H1 (cell line): Measurements from ENCODE around the gene CLCN3. TPM values are rescaled to one million over a fixed set of nuclear protein-coding genes. Genes with fewer than 3 reads are reported as not detected.

Source experiments
- CTCF ChIA-PET: fragments of 300-600 bp; sonication (Branson Sonifier 250); formaldehyde crosslinking; loops from one replicate; lab custom pipeline; 2021; ENCODE audit not compliant: partially characterized antibody; lab: Charles Lee
- POLR2A ChIA-PET: fragments of 300-600 bp; sonication (Branson Sonifier 250); formaldehyde crosslinking; loops from one replicate; lab custom pipeline; 2021; ENCODE audit warnings: inconsistent platforms; ENCODE audit not compliant: partially characterized antibody; lab: Charles Lee
- DNase-seq, 2 experiments: peaks; one replicate each; pipeline versions ENCODE4 v3.0.0 to v3.0.0-alpha.2; 2010 to 2022; ENCODE audit warnings: low spot score in 2 of 2, low read depth in 1 of 2, mixed read lengths in 1 of 2
- FAIRE-seq: peaks from 2 replicates; lab custom pipeline; 2011; peaks lifted over from hg19 to GRCh38; lab: Jason Lieb, UNC
- H2AFZ ChIP-seq: 2 replicates; pipeline ENCODE4 v1.8.1; 2012; ENCODE audit warnings: low read length, inconsistent platforms
- H2AK5ac ChIP-seq: 2 replicates; pipeline ENCODE4 v1.6.1; 2013; ENCODE audit warnings: low read depth, low read length
- H2BK120ac ChIP-seq: replicated peaks from 2 replicates; pipeline ENCODE3; 2013; ENCODE audit warnings: low read depth, low read length, inconsistent platforms
- H2BK12ac ChIP-seq: 2 replicates; pipeline ENCODE4 v1.6.1; 2013; ENCODE audit warnings: low read depth, low read length
- H2BK15ac ChIP-seq: 2 replicates; pipeline ENCODE4 v1.6.1; 2013; ENCODE audit warnings: low read length
- H2BK20ac ChIP-seq: 2 replicates; pipeline ENCODE4 v1.6.1; 2013; ENCODE audit warnings: low read length
- H2BK5ac ChIP-seq: 2 replicates; pipeline ENCODE4 v1.6.1; 2013; ENCODE audit warnings: low read depth, low read length
- H3K14ac ChIP-seq: 2 replicates; pipeline ENCODE4 v1.6.1; 2013; ENCODE audit warnings: inconsistent platforms; ENCODE audit not compliant: insufficient read length
- H3K18ac ChIP-seq: 2 replicates; pipeline ENCODE4 v1.6.1; 2013; ENCODE audit warnings: low read length; ENCODE audit errors: extremely low read depth
- H3K23ac ChIP-seq: 2 replicates; pipeline ENCODE4 v1.6.1; 2013; ENCODE audit warnings: inconsistent platforms; ENCODE audit not compliant: insufficient read length
- H3K23me2 ChIP-seq: 2 replicates; pipeline ENCODE4 v1.6.1; 2013; ENCODE audit warnings: low read depth, low read length
- H3K27ac ChIP-seq: 2 replicates; pipeline ENCODE4 v1.6.1; 2011; ENCODE audit warnings: low read depth, low read length, inconsistent platforms
- H3K27me3 ChIP-seq, 4 experiments: replicated peaks in 1 of 4; 1 replicate in 1 of 4; 2 replicates in 3 of 4; pipeline versions ENCODE4 v1.6.1 to v1.8.1; 2011 to 2013; ENCODE audit warnings: low read length in 3 of 4, mild to moderate bottlenecking in 3 of 4, inconsistent platforms in 2 of 4, mixed read lengths in 2 of 4, moderate library complexity in 1 of 4; ENCODE audit not compliant: control insufficient read depth in 3 of 4, insufficient read depth in 3 of 4; ENCODE audit errors: extremely low read depth in 1 of 4
- H3K36me3 ChIP-seq, 4 experiments: 2 replicates each; pipeline versions ENCODE4 v1.6.1 to v1.8.1; 2011 to 2013; ENCODE audit warnings: mild to moderate bottlenecking in 4 of 4, low read length in 3 of 4, moderate library complexity in 2 of 4, control low read depth in 1 of 4, inconsistent platforms in 1 of 4; ENCODE audit not compliant: insufficient read depth in 4 of 4, control insufficient read depth in 2 of 4
- H3K4ac ChIP-seq: replicated peaks from 2 replicates; pipeline ENCODE3; 2013; ENCODE audit warnings: low read length, low read depth, mixed read lengths, inconsistent platforms; ENCODE audit not compliant: insufficient read length
- H3K4me1 ChIP-seq, 4 experiments: replicated peaks in 1 of 4; 1 replicate in 1 of 4; 2 replicates in 3 of 4; pipeline versions ENCODE4 v1.6.1 to v1.8.1; 2011 to 2013; ENCODE audit warnings: low read length in 3 of 4, inconsistent platforms in 2 of 4, mixed read lengths in 1 of 4; ENCODE audit not compliant: insufficient read depth in 4 of 4, control insufficient read depth in 3 of 4
- H3K4me2 ChIP-seq, 2 experiments: 2 replicates each; pipeline versions ENCODE4 v1.6.1 to v1.8.1; 2011 to 2013; ENCODE audit warnings: low read depth in 2 of 2, low read length in 2 of 2, control low read depth in 1 of 2, inconsistent platforms in 1 of 2, mild to moderate bottlenecking in 1 of 2; ENCODE audit not compliant: insufficient read depth in 1 of 2
- H3K4me3 ChIP-seq, 4 experiments: fragments of 200-600, 300-600 bp in 1 of 4; sonication (generic), shearing (Covaris generic), sonication (Bioruptor Twin) in 1 of 4; 2 replicates each; pipeline versions ENCODE4 v1.5.1 to v1.8.1; 2011 to 2016; ENCODE audit warnings: low read length in 4 of 4, low read depth in 3 of 4, control low read depth in 2 of 4, inconsistent platforms in 2 of 4, mild to moderate bottlenecking in 2 of 4, mixed read lengths in 1 of 4, moderate library complexity in 1 of 4; ENCODE audit not compliant: insufficient read depth in 2 of 4; ENCODE audit errors: extremely low read depth in 1 of 4
- H3K56ac ChIP-seq: replicated peaks from 2 replicates; pipeline ENCODE3; 2013; ENCODE audit warnings: low read depth, mild to moderate bottlenecking, mixed read lengths, low read length, inconsistent platforms; ENCODE audit not compliant: insufficient read length
- H3K79me1 ChIP-seq: 2 replicates; pipeline ENCODE4 v1.6.1; 2013; ENCODE audit warnings: low read depth, low read length, control low read depth
- H3K79me2 ChIP-seq, 2 experiments: 2 replicates each; pipeline versions ENCODE4 v1.6.1 to v1.8.1; 2012 to 2013; ENCODE audit warnings: low read length in 2 of 2, mild to moderate bottlenecking in 2 of 2, inconsistent platforms in 1 of 2; ENCODE audit not compliant: insufficient read depth in 2 of 2, control insufficient read depth in 1 of 2
- H3K9ac ChIP-seq, 4 experiments: replicated peaks in 1 of 4; 1 replicate in 1 of 4; 2 replicates in 3 of 4; pipeline versions ENCODE4 v1.6.1 to v1.8.1; 2011 to 2013; ENCODE audit warnings: low read depth in 3 of 4, low read length in 3 of 4, control low read depth in 2 of 4, mild to moderate bottlenecking in 2 of 4, moderate library complexity in 2 of 4, inconsistent platforms in 1 of 4; ENCODE audit errors: extremely low read depth in 1 of 4
- H3K9me3 ChIP-seq, 2 experiments: 2 replicates each; pipeline versions ENCODE4 v1.6.1 to v1.8.1; 2012 to 2013; ENCODE audit warnings: mild to moderate bottlenecking in 2 of 2, moderate library complexity in 2 of 2, control low read depth in 1 of 2, inconsistent platforms in 1 of 2, low read depth in 1 of 2, low read length in 1 of 2, mixed read lengths in 1 of 2; ENCODE audit not compliant: insufficient read depth in 2 of 2
- H4K20me1 ChIP-seq, 2 experiments: replicated peaks in 1 of 2; 2 replicates each; pipeline versions ENCODE3 to v1.8.1; 2011 to 2013; ENCODE audit warnings: inconsistent platforms in 2 of 2, low read length in 2 of 2, mild to moderate bottlenecking in 1 of 2; ENCODE audit not compliant: insufficient read depth in 2 of 2, control insufficient read depth in 1 of 2
- H4K5ac ChIP-seq: 2 replicates; pipeline ENCODE4 v1.6.1; 2013; ENCODE audit warnings: low read length, low read depth, mixed read lengths, inconsistent platforms; ENCODE audit not compliant: insufficient read length
- H4K8ac ChIP-seq: 2 replicates; pipeline ENCODE4 v1.8.0; 2013; ENCODE audit warnings: mild to moderate bottlenecking, moderate library complexity, low read length, inconsistent platforms; ENCODE audit not compliant: insufficient read depth; ENCODE audit errors: extremely low read depth
- H4K91ac ChIP-seq: replicated peaks from 2 replicates; pipeline ENCODE3; 2013; ENCODE audit warnings: low read length, mixed read lengths, inconsistent platforms; ENCODE audit not compliant: insufficient read length
- CEBPB ChIP-seq: IDR thresholded peaks from 2 replicates; pipeline ENCODE4 v1.6.1; 2012; ENCODE audit warnings: low read depth, low read length
- whole genome bisulfite sequencing, 2 experiments: shearing (Covaris generic) in 1 of 2; methylation state at CpG; one replicate each; pipeline versions ENCODE4 v1.1.6 to v1.1.7; 2013 to 2015; ENCODE audit warnings: low lambda C conversion rate in 2 of 2, mixed read lengths in 2 of 2, inconsistent platforms in 1 of 2, low coverage in 1 of 2, missing lambda C conversion rate in 1 of 2; ENCODE audit not compliant: insufficient replicate concordance in 2 of 2, insufficient coverage in 1 of 2, insufficient read length in 1 of 2; ENCODE audit errors: extremely low coverage in 1 of 2, missing lambda C conversion rate in 1 of 2; 5-methylcytosine and 5-hydroxymethylcytosine counted together
- polyA plus RNA-seq, 7 experiments: library from polyadenylated mRNA; depleted of rRNA in 3 of 7; stranded (reverse) in 5 of 7; unstranded in 2 of 7; fragments of >200 nt in 5 of 7; fragments of 200-250 nt in 2 of 7; gene quantifications; 1 replicate in 5 of 7; 2 replicates in 1 of 7; 4 replicates in 1 of 7; pipeline versions ENCODE4 v1.2.1 to v1.2.3, GENCODE V29; 2011 to 2013; ENCODE audit warnings: missing spikeins in 2 of 7, mixed read lengths in 2 of 7
- total RNA-seq: library from RNA; stranded (reverse); fragmentation: NEBNext Ultra II Directional; extraction: Animal tissue kit (Norgen Biotek cat#: 25700); gene quantifications from 2 replicates; pipeline ENCODE4 v1.2.1, GENCODE V29; 2021

CLCN3 gene
- total and polyA plus RNA-seq, 2 of the 8 experiments (the other 6 are each of a cell fraction or from before 2014, with no cell fraction given) = 8.8 to 32.8 TPM

DNA sequence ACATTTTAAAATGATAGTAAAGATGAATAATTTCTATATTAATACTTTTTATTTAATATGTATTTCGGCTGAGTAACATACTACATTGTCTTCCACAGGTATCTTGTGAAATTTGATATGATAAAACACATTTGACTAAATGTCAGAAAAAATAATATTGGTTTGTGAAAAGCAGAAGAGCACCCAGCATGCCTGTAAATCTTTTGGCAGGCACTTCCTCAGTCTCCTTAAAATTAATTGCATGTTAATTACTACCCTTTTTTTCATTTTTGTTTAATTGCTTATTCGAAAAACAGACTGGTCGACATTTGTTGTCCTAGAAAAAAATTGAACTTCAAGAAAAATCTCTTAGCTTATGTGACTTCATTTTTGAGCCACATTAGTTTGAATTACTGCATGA is 40.6 kb downstream of the CLCN3 start:
- Histone ChIP-seq H3K4me1 (peaks cover 0 to 2% (median 2%) of the 10 kb centered on the region in 4 experiments; a peak in 3 of 7 replicates), H3K56ac (no peak overlapping the region), H3K36me3 (no peaks in the 10 kb centered on the region), H3K27me3 (no peaks in the 10 kb centered on the region), H4K5ac (no peak overlapping the region), H3K9me3 (no peaks in the 10 kb centered on the region), H3K79me2 (peaks cover 0 to 43% of the 10 kb centered on the region in 2 experiments; a peak in 2 of 4 replicates), H3K9ac (no peak overlapping the region; a peak in 1 of 7 replicates), H3K23me2 (no peaks in the 10 kb centered on the region), H2BK5ac (no peak overlapping the region), H2BK15ac (no peak overlapping the region), H2AFZ (no peak overlapping the region), H2AK5ac (no peak overlapping the region), H3K79me1 (no peaks in the 10 kb centered on the region), H4K8ac (no peak overlapping the region), H4K91ac (no peak overlapping the region), H3K4ac (no peak overlapping the region), H2BK12ac (no peak overlapping the region), H3K14ac (no peak overlapping the region), H2BK120ac (no peak overlapping the region)
- POLR2A ChIA-PET = interaction anchor here (1.8 kb wide), 1 partner anchor 70 kb away, joined by 4 read pairs; no protein-coding TSS in a partner anchor
- FAIRE-seq = no peak
- TF ChIP-seq CEBPB = no peak
- TF ChIP-seq, all 59 proteins: peak for 0
- CTCF ChIA-PET = interaction anchor here (2.2 to 2.3 kb wide), 2 partner anchors 41 to 48 kb away, joined by 6 to 8 read pairs; partner anchors contain the start of genes CLCN3 and NEK1
- Histone ChIP-seq H3K23ac (no peak overlapping the region), H3K27ac (peak overlapping the region; percentile 67; the same call in 1 of the 2 replicates), H4K20me1 (no peaks in the 10 kb centered on the region), H3K4me3 (peak overlapping the region in 1 of 4 experiments; percentile 56; a peak in 4 of 8 replicates), H3K4me2 (peak overlapping the region; percentile 67 to 70), H3K18ac (no peak overlapping the region), H2BK20ac (no peak overlapping the region)
- DNase-seq = no peak
- WGBS, 2 experiments = 81% methylated on average over 3 of the region's 3 CpGs; no CpG with 5 or more reads in 1 of the 2 experiments
